MCF 10A (cell line): Measurements from ENCODE around the gene LIPN. TPM values are rescaled to one million over a fixed set of nuclear protein-coding genes. Genes with fewer than 3 reads are reported as not detected.
A peak's percentile ranks its signal among the peaks of the same experiment; 100 is the strongest.

Experiments used
- BruUV-seq: library from RNA; stranded (reverse); fragments of 400-500 nt; replicated peaks from 2 replicates; lab custom pipeline; 2021; lab: Mats Ljungman, UMichigan
- CTCF ChIA-PET: fragments of 300-600 bp; sonication (Branson Sonifier 250); formaldehyde crosslinking; extraction: SDS; loops from one replicate; lab custom pipeline; 2021; ENCODE audit warnings: antibody characterized with exemption, inconsistent platforms; lab: Yijun Ruan, JAX
- POLR2A ChIA-PET: fragments of 300-600, 350-650 bp; sonication (Branson Sonifier 250); formaldehyde crosslinking; extraction: SDS; loops from one replicate; lab custom pipeline; 2020; ENCODE audit warnings: antibody characterized with exemption, inconsistent platforms; lab: Yijun Ruan, JAX
- DNase-seq: peaks from one replicate; pipeline ENCODE4 v3.0.0-alpha.2; 2018; ENCODE audit not compliant: unreplicated experiment
- H3K27ac Mint-ChIP-seq: one replicate; pipeline ENCODE4 v1.8.0; 2022; ENCODE audit warnings: mild to moderate bottlenecking, low read depth, mixed read lengths; ENCODE audit not compliant: unreplicated experiment
- H3K27me3 Mint-ChIP-seq: one replicate; pipeline ENCODE4 v1.8.0; 2022; ENCODE audit warnings: mixed read lengths; ENCODE audit not compliant: insufficient read depth, unreplicated experiment
- H3K36me3 Mint-ChIP-seq: one replicate; pipeline ENCODE4 v1.8.0; 2022; ENCODE audit warnings: mild to moderate bottlenecking, moderate library complexity, mixed read lengths; ENCODE audit not compliant: insufficient read depth, unreplicated experiment
- H3K4me1 Mint-ChIP-seq: one replicate; pipeline ENCODE4 v1.8.0; 2022; ENCODE audit warnings: mixed read lengths; ENCODE audit not compliant: insufficient read depth, unreplicated experiment
- H3K4me3 Mint-ChIP-seq: one replicate; pipeline ENCODE4 v1.8.0; 2022; ENCODE audit warnings: mild to moderate bottlenecking, moderate library complexity, mixed read lengths; ENCODE audit not compliant: unreplicated experiment
- H3K9me3 Mint-ChIP-seq: one replicate; pipeline ENCODE4 v1.8.0; 2022; ENCODE audit warnings: mixed read lengths; ENCODE audit not compliant: unreplicated experiment
- intact Hi-C: fragments of 100-400 bp; cut with micrococcal nuclease; formaldehyde crosslinking; loops from 2 replicates; pipeline ENCODE4 v1.14.1; 2022
- total RNA-seq: library from RNA; stranded (reverse); gene quantifications from 2 replicates; pipeline ENCODE4 v1.2.3, GENCODE V29; 2022
- TF ChIP-seq, protein P1 (sequence below): fragments of 200-600 bp; IDR thresholded peaks from one replicate; pipeline ENCODE4 v1.8.0; 2022; ENCODE audit warnings: antibody characterized with exemption, mild to moderate bottlenecking; ENCODE audit not compliant: unreplicated experiment

LIPN gene
- total RNA-seq, 1 experiment from 2014 or later = not detected

- TF ChIP-seq, protein P1, sequence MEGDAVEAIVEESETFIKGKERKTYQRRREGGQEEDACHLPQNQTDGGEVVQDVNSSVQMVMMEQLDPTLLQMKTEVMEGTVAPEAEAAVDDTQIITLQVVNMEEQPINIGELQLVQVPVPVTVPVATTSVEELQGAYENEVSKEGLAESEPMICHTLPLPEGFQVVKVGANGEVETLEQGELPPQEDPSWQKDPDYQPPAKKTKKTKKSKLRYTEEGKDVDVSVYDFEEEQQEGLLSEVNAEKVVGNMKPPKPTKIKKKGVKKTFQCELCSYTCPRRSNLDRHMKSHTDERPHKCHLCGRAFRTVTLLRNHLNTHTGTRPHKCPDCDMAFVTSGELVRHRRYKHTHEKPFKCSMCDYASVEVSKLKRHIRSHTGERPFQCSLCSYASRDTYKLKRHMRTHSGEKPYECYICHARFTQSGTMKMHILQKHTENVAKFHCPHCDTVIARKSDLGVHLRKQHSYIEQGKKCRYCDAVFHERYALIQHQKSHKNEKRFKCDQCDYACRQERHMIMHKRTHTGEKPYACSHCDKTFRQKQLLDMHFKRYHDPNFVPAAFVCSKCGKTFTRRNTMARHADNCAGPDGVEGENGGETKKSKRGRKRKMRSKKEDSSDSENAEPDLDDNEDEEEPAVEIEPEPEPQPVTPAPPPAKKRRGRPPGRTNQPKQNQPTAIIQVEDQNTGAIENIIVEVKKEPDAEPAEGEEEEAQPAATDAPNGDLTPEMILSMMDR = no peak
- peak overlapping the region; percentile 50 for H3K27ac Mint-ChIP-seq
- ChIA-PET POLR2A (interaction anchor here (0.6 to 1.3 kb wide), 4 partner anchors 13 to 383 kb away, joined by 3 to 4 read pairs (median 4); no protein-coding TSS in a partner anchor), CTCF (interaction anchor here (0.6 to 2.0 kb wide), 5 partner anchors 9 to 210 kb away, joined by 3 to 7 read pairs (median 3); partner anchors contain the start of gene RNLS)
- no peaks in the 10 kb centered on the region for H3K27me3 Mint-ChIP-seq
- peak; percentile 86 for DNase-seq
- no peaks in the 10 kb centered on the region for H3K36me3 Mint-ChIP-seq
- intact Hi-C loops = loop anchor here (5.0 to 10.0 kb wide), 2 partner anchors 58 to 105 kb away; no protein-coding TSS in a partner anchor
- no peak overlapping the region for H3K4me3 Mint-ChIP-seq
- BruUV-seq = no TSS peak
- peaks cover 11% of the 10 kb centered on the region for H3K4me1 Mint-ChIP-seq
- H3K9me3 Mint-ChIP-seq = no peaks in the 10 kb centered on the region
These were observed 32.8 kb downstream of the LIPN start for GRCh38 chr10:88792661-88793060.

DNA sequence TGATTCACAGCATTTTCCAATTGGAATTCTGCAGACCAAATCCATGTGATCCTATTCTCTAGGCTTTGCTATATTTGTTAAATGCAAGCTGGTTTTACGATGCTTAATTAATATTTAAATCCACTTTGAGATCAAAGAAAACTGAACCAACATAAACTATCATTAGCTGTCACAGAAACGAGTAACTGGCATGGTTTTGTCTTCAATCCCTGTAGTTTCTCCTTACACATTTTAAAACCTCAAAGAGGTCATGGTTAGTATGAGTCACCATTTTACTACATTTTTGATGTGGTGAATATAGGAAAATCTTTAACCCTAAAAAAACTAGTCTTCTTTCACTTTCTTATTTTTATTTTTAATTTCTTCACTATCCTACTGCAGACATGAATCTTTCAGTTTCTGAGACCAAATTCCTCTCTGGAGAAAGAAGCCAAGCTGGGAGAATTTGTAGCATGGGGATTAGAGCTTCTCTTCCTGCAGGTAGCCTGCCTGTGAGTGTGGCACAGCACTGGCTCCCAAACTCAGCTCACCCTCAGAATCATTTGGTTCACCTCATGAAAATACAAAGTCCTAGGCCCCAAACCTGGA is 34.0 kb downstream of the LIPN start:
- peak; percentile 54 for DNase-seq
- ChIA-PET CTCF (interaction anchor here (0.6 to 1.1 kb wide), 3 partner anchors 11 to 229 kb away, joined by 3 to 5 read pairs (median 3); no protein-coding TSS in a partner anchor), POLR2A (interaction anchor here (0.6 to 1.4 kb wide), 8 partner anchors 9 to 1129 kb away, joined by 3 to 6 read pairs (median 4); partner anchors contain the start of genes FAS and LIPM)
- TF ChIP-seq, protein P1 = no peak
- Mint-ChIP-seq H3K4me3 (no peak overlapping the region), H3K36me3 (no peaks in the 10 kb centered on the region), H3K4me1 (peaks cover 11% of the 10 kb centered on the region), H3K27me3 (no peaks in the 10 kb centered on the region), H3K9me3 (no peaks in the 10 kb centered on the region), H3K27ac (no peak overlapping the region)
- BruUV-seq = no TSS peak
- intact Hi-C loops = loop anchor here (5.0 to 10.0 kb wide), 2 partner anchors 59 to 107 kb away; no protein-coding TSS in a partner anchor

DNA sequence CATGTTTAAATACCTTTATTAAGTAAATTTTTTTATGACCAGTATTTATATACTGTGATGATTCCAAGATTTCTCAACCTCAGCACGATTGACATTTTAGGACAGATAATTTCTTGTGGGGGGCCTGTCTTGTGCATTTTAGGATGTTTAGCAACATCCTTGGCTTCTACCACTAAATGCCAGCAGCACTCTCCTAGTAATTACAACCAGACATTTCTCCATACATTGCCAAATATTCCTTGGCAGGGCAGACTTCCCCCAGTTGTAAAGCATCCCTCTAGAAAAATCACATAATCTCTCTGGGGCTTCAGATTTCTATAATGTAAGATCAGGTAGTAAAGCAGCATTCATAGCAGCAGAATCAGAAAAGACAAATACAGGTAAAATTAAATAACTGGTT is 34.9 kb downstream of the LIPN start:
- Mint-ChIP-seq H3K9me3 (no peaks in the 10 kb centered on the region), H3K36me3 (no peaks in the 10 kb centered on the region), H3K27me3 (no peaks in the 10 kb centered on the region), H3K4me1 (peaks cover 11% of the 10 kb centered on the region), H3K4me3 (no peak overlapping the region), H3K27ac (no peak overlapping the region)
- TF ChIP-seq, protein P1 = no peak
- BruUV-seq = no TSS peak
- ChIA-PET POLR2A (no interaction called here), CTCF (interaction anchor here (0.7 to 1.1 kb wide), 4 partner anchors 206 to 673 kb away, joined by 3 to 8 read pairs (median 4); no protein-coding TSS in a partner anchor)
- intact Hi-C loops = loop anchor here (5.0 to 10.0 kb wide), 2 partner anchors 60 to 107 kb away; no protein-coding TSS in a partner anchor
- DNase-seq = peak; percentile 40
